HepG2 (cell line): ENCODE results near the gene TNNI2. TPM values are rescaled to one million over a fixed set of nuclear protein-coding genes. Genes with fewer than 3 reads are reported as not detected.
A peak's percentile ranks its signal among the peaks of the same experiment; 100 is the strongest.

ENCODE experiments used
- ATAC-seq: fragments of 200-7000 bp; cut with Tn5 transposase; 3 replicates; pipeline ENCODE4 v1.9.1; 2020; ENCODE audit warnings: mild to moderate bottlenecking, moderate library complexity
- BruUV-seq: library from RNA; stranded (reverse); fragments of 400-500 nt; replicated peaks from 2 replicates; lab custom pipeline; 2021; lab: Mats Ljungman, UMichigan
- CTCF ChIA-PET: fragments of 300-600 bp; formaldehyde crosslinking; extraction: SDS; loops from one replicate; lab custom pipeline; 2021; ENCODE audit warnings: low total read pairs, inconsistent platforms, low intra/inter-chr PET ratio; lab: Yijun Ruan, JAX
- POLR2A ChIA-PET: fragments of 350-600 bp; sonication (Branson Sonifier 250); formaldehyde crosslinking; loops from one replicate; lab custom pipeline; 2020; ENCODE audit warnings: antibody characterized with exemption, inconsistent platforms; lab: Yijun Ruan, JAX
- DNase-seq: peaks from one replicate; pipeline ENCODE4 v3.0.0-alpha.2; 2015; ENCODE audit warnings: low spot score
- FAIRE-seq: peaks from 3 replicates; lab custom pipeline; 2011; peaks lifted over from hg19 to GRCh38; lab: Jason Lieb, UNC
- H2AFZ ChIP-seq: one replicate; pipeline ENCODE4 v1.6.1; 2011; ENCODE audit warnings: low read length, inconsistent platforms
- H3K27ac ChIP-seq: fragments of 300-600 bp; 3 replicates; pipeline ENCODE4 v1.8.0; 2011; ENCODE audit warnings: mixed run types, mild to moderate bottlenecking, mixed read lengths, low read length, inconsistent platforms; ENCODE audit not compliant: insufficient read depth; ENCODE audit errors: extremely low read length
- H3K27me3 ChIP-seq, 2 experiments: fragments of 200-600 bp in 1 of 2; 2 replicates in 1 of 2; 3 replicates in 1 of 2; pipeline versions ENCODE4 v1.6.0 to v1.8.0; 2011; ENCODE audit warnings: low read length in 2 of 2, mild to moderate bottlenecking in 2 of 2, moderate library complexity in 2 of 2, inconsistent platforms in 1 of 2; ENCODE audit not compliant: insufficient read depth in 2 of 2, control insufficient read depth in 1 of 2
- H3K36me3 ChIP-seq, 2 experiments: fragments of 200-600 bp in 1 of 2; replicated peaks in 1 of 2; 2 replicates in 1 of 2; 3 replicates in 1 of 2; pipeline versions ENCODE4 v1.5.1 to v1.8.0; 2011; ENCODE audit warnings: low read length in 2 of 2, inconsistent platforms in 1 of 2; ENCODE audit not compliant: insufficient read depth in 2 of 2, control insufficient read depth in 1 of 2
- H3K4me1 ChIP-seq: 2 replicates; pipeline ENCODE4 v1.5.1; 2012; ENCODE audit warnings: low read length, inconsistent platforms; ENCODE audit not compliant: insufficient read depth
- H3K4me2 ChIP-seq: 2 replicates; pipeline ENCODE4 v1.6.0; 2011; ENCODE audit warnings: low read depth, low read length, inconsistent platforms
- H3K4me3 ChIP-seq, 3 experiments: fragments of 200-600 bp in 1 of 3; sonication (generic), shearing (Covaris generic) in 1 of 3; replicated peaks in 1 of 3; 2 replicates each; pipeline ENCODE4 v1.5.1; 2011 to 2016; ENCODE audit warnings: low read length in 3 of 3, inconsistent platforms in 2 of 3, low read depth in 2 of 3, mild to moderate bottlenecking in 2 of 3, control low read depth in 1 of 3, mixed read lengths in 1 of 3; ENCODE audit not compliant: insufficient read depth in 1 of 3
- H3K79me2 ChIP-seq: one replicate; pipeline ENCODE4 v1.6.1; 2011; ENCODE audit warnings: low read length, inconsistent platforms; ENCODE audit not compliant: insufficient read depth
- H3K9ac ChIP-seq: 2 replicates; pipeline ENCODE4 v1.6.0; 2011; ENCODE audit warnings: mild to moderate bottlenecking, low read depth, low read length, inconsistent platforms; ENCODE audit not compliant: insufficient read depth
- H3K9me3 ChIP-seq: 2 replicates; pipeline ENCODE4 v1.5.1; 2012; ENCODE audit warnings: mild to moderate bottlenecking, low read length
- H4K20me1 ChIP-seq: 2 replicates; pipeline ENCODE4 v1.6.0; 2011; ENCODE audit warnings: inconsistent platforms, mild to moderate bottlenecking, low read length, moderate library complexity; ENCODE audit not compliant: insufficient read depth
- NONO ChIP-seq, 2 experiments: fragments of 450-650 bp in 1 of 2; sonication (generic) in 1 of 2; formaldehyde crosslinking in 1 of 2; IDR thresholded peaks in 1 of 2; conservative IDR thresholded peaks in 1 of 2; 2 replicates each; pipeline versions ENCODE4 v1.6.1 to v1.8.0; 2017 to 2022; ENCODE audit warnings: mild to moderate bottlenecking in 1 of 2, missing genetic modification reagents in 1 of 2, moderate library complexity in 1 of 2
- ZKSCAN1 ChIP-seq: fragments of 150-350 bp; IDR thresholded peaks from 2 replicates; pipeline ENCODE4 v1.6.1; 2014; ENCODE audit warnings: low read length
- ZNF296 ChIP-seq: sonication (generic); formaldehyde crosslinking; conservative IDR thresholded peaks from 2 replicates; pipeline ENCODE4 v1.5.0; 2020; ENCODE audit warnings: mild to moderate bottlenecking, missing genetic modification reagents
- ZNF512 ChIP-seq: sonication (generic); formaldehyde crosslinking; IDR thresholded peaks from 2 replicates; pipeline ENCODE4 v1.4.0; 2020; ENCODE audit warnings: mild to moderate bottlenecking, missing genetic modification reagents
- ZNF687 ChIP-seq: sonication (generic); formaldehyde crosslinking; IDR thresholded peaks from 2 replicates; pipeline ENCODE4 v1.5.1; 2020; ENCODE audit warnings: mild to moderate bottlenecking, missing genetic modification reagents, moderate library complexity
- ZNF800 ChIP-seq: sonication (generic); formaldehyde crosslinking; IDR thresholded peaks from 2 replicates; pipeline ENCODE4 v1.4.0; 2020; ENCODE audit warnings: missing genetic modification reagents
- whole genome bisulfite sequencing: methylation state at CpG from one replicate; pipeline ENCODE4 v1.1.6; 2017; ENCODE audit warnings: low lambda C conversion rate; 5-methylcytosine and 5-hydroxymethylcytosine counted together
- in situ Hi-C: cut with HindIII; loops from 2 replicates; pipeline ENCODE4 v1.10.0; 2017; ENCODE audit warnings: low pct_unique_long_range_greater_than_20kb; ENCODE audit not compliant: extremely low pct_ligation_motif_present
- intact Hi-C: fragments of 100-400 bp; cut with micrococcal nuclease; formaldehyde crosslinking; loops from one replicate; pipeline ENCODE4 v1.10.0; 2022; ENCODE audit not compliant: unreplicated experiment
- polyA plus RNA-seq, 8 experiments: library from polyadenylated mRNA; depleted of rRNA in 3 of 8; stranded (reverse) in 7 of 8; unstranded in 1 of 8; fragments of >200 nt; fragmentation: Illumina TruSeq in 4 of 8; extraction: Trizol in 4 of 8; gene quantifications; 2 replicates each; pipeline versions ENCODE4 v1.2.1 to v1.2.3, GENCODE V29; 2011 to 2016; ENCODE audit warnings: low read depth in 4 of 8, missing spikeins in 1 of 8, mixed read lengths in 1 of 8; ENCODE audit not compliant: insufficient read depth in 1 of 8
- total RNA-seq, 5 experiments: library from RNA; depleted of rRNA; stranded (reverse); fragments of >200 nt; fragmentation: Illumina TruSeq; extraction: Trizol; gene quantifications; 2 replicates each; pipeline ENCODE4 v1.2.3, GENCODE V29; 2016; ENCODE audit warnings: low read depth in 1 of 5

Gene TNNI2
- total and polyA plus RNA-seq, 2 of the 13 experiments (the other 11 are each of a cell fraction or from before 2014, with no cell fraction given): 7.2 to 12.0 TPM

GRCh38 chr11:1852271-1852876 is 13.6 kb downstream of the TNNI2 start:
- Histone ChIP-seq H3K36me3 (no peaks in the 10 kb centered on the region), H3K4me2 (no peak overlapping the region), H3K27ac (no peak overlapping the region), H3K4me1 (no peaks in the 10 kb centered on the region), H3K9ac (no peak overlapping the region), H4K20me1 (no peaks in the 10 kb centered on the region), H3K27me3 (peaks cover 31 to 87% of the 10 kb centered on the region in 2 experiments), H3K4me3 (no peak overlapping the region), H3K79me2 (no peaks in the 10 kb centered on the region), H2AFZ (no peak overlapping the region), H3K9me3 (no peaks in the 10 kb centered on the region)
- TF ChIP-seq ZKSCAN1 (no peak), ZNF687 (0 out of 2 replicates have a peak, but pooled peaks have one; percentile 7)
- in situ Hi-C loops (no loop called here), intact Hi-C loops (no loop called here)
- ChIA-PET CTCF (no interaction called here), POLR2A (no interaction called here)
- FAIRE-seq: no peak
- WGBS: 14% methylated on average over 20 of the region's 25 CpGs
- no peak for DNase-seq
- no peak for ATAC-seq
- no TSS peak for BruUV-seq

GRCh38 chr11:1852877-1853276 is 14.1 kb downstream of the TNNI2 start, which contains the start of gene LSP1:
Gene LSP1, plus strand, starts transcription at chr11:1853084. Its CDS starts 61 bp downstream, at chr11:1853145.
- POLR2A ChIA-PET: no interaction called here
- DNase-seq: no peak
- Histone ChIP-seq H3K27ac (no peak within 1 kb of the TSS), H3K27me3 (peaks cover 31 to 87% of the 10 kb centered on the region in 2 experiments), H3K36me3 (no peaks in the 10 kb centered on the region), H3K4me3 (no peak within 1 kb of the TSS), H3K4me2 (no peak within 1 kb of the TSS), H3K79me2 (no peaks in the 10 kb centered on the region), H3K4me1 (no peaks in the 10 kb centered on the region), H2AFZ (no peak within 1 kb of the TSS), H4K20me1 (no peaks in the 10 kb centered on the region), H3K9ac (no peak within 1 kb of the TSS), H3K9me3 (no peaks in the 10 kb centered on the region)
- intact Hi-C loops: no loop called here
- BruUV-seq: no TSS peak
- in situ Hi-C loops: no loop called here
- no peak for ATAC-seq
- CTCF ChIA-PET: no interaction called here
- WGBS: 23% methylated on average over 18 of the region's 18 CpGs
- FAIRE-seq: no peak
- TF ChIP-seq NONO (IDR thresholded peaks at IDR 0.05) (no peak), NONO (CRISPR knock-in tag; conservative IDR thresholded peaks at IDR 0.05) (no peak), ZNF512 (CRISPR knock-in tag) (no peak), ZNF800 (CRISPR knock-in tag) (no peak), ZNF296 (CRISPR knock-in tag) (no peak)
